ENCODE measurements around the gene SUCO. TPM values are rescaled to one million over a fixed set of nuclear protein-coding genes. Genes with fewer than 3 reads are reported as not detected.

Gene SUCO
- polyA plus RNA-seq, 1 donor (not counting 4 experiments of a cell fraction or from before 2014, with no cell fraction given) = 13.8 TPM

DNA sequence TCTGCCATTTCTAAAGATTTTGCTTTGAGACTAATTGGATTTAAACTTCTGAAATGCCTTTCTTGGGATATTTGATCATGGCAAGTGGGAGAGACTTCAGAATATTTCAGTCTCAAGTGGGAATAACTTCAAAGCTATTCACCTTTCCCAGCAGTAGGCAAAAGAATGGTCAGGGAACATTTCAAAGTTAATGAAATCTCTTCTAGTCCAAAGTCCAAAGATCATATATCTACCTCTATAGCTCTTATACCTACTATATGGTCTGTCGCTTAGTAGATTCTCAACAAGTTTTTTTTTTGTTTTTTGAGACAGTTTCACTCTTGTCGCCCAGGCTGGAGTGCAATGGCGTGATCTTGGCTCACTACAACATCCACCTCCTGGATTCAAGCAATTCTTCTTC lies 44.6 kb upstream of the SUCO start:
- Histone ChIP-seq H4K20me1 (ENCODE audit: control insufficient read depth, extremely low read depth, insufficient read depth, low read length) (no peaks in the 10 kb centered on the region), H3K4me1 (ENCODE audit: control insufficient read depth, extremely low read depth, insufficient read depth, low read length) (peaks cover 4% of the 10 kb centered on the region), H2AFZ (ENCODE audit: control insufficient read depth, low read length) (no peak overlapping the region), H3K9ac (ENCODE audit: control insufficient read depth, extremely low read depth, insufficient read depth, low read length) (no peak overlapping the region), H3K36me3 (ENCODE audit: control insufficient read depth in 2 of 2, extremely low read depth in 1 of 2, insufficient read depth in 2 of 2, low read length in 2 of 2) (no peaks in the 10 kb centered on the region), H3K9me3 (ENCODE audit: control insufficient read depth, low read depth, low read length) (no peaks in the 10 kb centered on the region), H3K4me2 (ENCODE audit: control insufficient read depth, extremely low read depth, insufficient read depth, low read depth, low read length) (no peak overlapping the region), H3K79me2 (ENCODE audit: control insufficient read depth, insufficient read depth, low read length) (no peaks in the 10 kb centered on the region), H3K9me1 (ENCODE audit: control insufficient read depth, extremely low read depth, insufficient read depth, low read length) (no peaks in the 10 kb centered on the region), H3K27ac (ENCODE audit: control insufficient read depth, insufficient read depth, low read length) (no peak overlapping the region), H3K4me3 (ENCODE audit: control insufficient read depth in 2 of 3, extremely low read depth in 1 of 3, insufficient read depth in 2 of 3, low read depth in 1 of 3, low read length in 3 of 3) (no peak overlapping the region), H3K27me3 (ENCODE audit: control insufficient read depth, extremely low read depth, insufficient read depth, low read length) (no peaks in the 10 kb centered on the region)
- TF ChIP-seq, protein P1, sequence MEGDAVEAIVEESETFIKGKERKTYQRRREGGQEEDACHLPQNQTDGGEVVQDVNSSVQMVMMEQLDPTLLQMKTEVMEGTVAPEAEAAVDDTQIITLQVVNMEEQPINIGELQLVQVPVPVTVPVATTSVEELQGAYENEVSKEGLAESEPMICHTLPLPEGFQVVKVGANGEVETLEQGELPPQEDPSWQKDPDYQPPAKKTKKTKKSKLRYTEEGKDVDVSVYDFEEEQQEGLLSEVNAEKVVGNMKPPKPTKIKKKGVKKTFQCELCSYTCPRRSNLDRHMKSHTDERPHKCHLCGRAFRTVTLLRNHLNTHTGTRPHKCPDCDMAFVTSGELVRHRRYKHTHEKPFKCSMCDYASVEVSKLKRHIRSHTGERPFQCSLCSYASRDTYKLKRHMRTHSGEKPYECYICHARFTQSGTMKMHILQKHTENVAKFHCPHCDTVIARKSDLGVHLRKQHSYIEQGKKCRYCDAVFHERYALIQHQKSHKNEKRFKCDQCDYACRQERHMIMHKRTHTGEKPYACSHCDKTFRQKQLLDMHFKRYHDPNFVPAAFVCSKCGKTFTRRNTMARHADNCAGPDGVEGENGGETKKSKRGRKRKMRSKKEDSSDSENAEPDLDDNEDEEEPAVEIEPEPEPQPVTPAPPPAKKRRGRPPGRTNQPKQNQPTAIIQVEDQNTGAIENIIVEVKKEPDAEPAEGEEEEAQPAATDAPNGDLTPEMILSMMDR (optimal IDR thresholded peaks at IDR 0.05 in 1 of 3, IDR thresholded peaks at IDR 0.05 in 1 of 3, conservative IDR thresholded peaks at IDR 0.05 in 1 of 3; ENCODE audit: extremely low read depth in 1 of 3, insufficient read depth in 2 of 3, low read length in 3 of 3) = no peak
- TF ChIP-seq EZH2 (IDR thresholded peaks at IDR 0.05; ENCODE audit: low read length) = no peak
- FAIRE-seq = no peak
- DNase-seq (ENCODE audit: low read depth, low spot score) = no peak
- dilution Hi-C loops (cut with MboI; ENCODE audit: extremely low pct_ligation_motif_present, low sequenced_read_pairs) = no loop called here

DNA sequence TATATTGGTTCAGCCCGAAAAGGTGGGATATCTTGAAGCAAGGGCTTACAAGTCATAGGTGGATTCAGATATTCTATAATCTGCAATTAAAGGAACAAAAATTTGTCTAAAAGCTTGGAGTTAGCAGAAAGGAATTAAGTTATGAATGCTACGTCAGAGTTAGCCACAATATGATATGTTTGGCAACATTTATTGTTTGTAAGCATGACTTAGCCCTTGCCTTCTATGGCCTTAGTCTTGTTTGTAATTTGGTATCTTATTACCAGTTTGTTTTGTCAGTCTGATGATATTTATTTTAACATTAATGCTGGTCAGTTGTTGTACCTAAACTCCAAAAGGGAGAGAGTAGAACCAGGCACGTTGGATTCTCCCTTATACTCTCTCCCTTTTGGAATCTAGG lies 43.1 kb upstream of the SUCO start:
- H3K9ac ChIP-seq (ENCODE audit: control insufficient read depth, extremely low read depth, insufficient read depth, low read length) = no peak overlapping the region
- no peaks in the 10 kb centered on the region for H3K9me3 ChIP-seq (ENCODE audit: control insufficient read depth, low read depth, low read length)
- no peak overlapping the region for H2AFZ ChIP-seq (ENCODE audit: control insufficient read depth, low read length)
- DNase-seq (ENCODE audit: low read depth, low spot score) (no peak), FAIRE-seq (no peak)
- no peak overlapping the region for H3K4me2 ChIP-seq (ENCODE audit: control insufficient read depth, extremely low read depth, insufficient read depth, low read depth, low read length)
- TF ChIP-seq, protein P1 (optimal IDR thresholded peaks at IDR 0.05 in 1 of 3, IDR thresholded peaks at IDR 0.05 in 1 of 3, conservative IDR thresholded peaks at IDR 0.05 in 1 of 3; ENCODE audit: extremely low read depth in 1 of 3, insufficient read depth in 2 of 3, low read length in 3 of 3) = no peak
- no peak for TF ChIP-seq EZH2 (IDR thresholded peaks at IDR 0.05; ENCODE audit: low read length)
- dilution Hi-C loops (cut with MboI; ENCODE audit: extremely low pct_ligation_motif_present, low sequenced_read_pairs) = no loop called here
- no peak overlapping the region for H3K4me3 ChIP-seq (ENCODE audit: control insufficient read depth in 2 of 3, extremely low read depth in 1 of 3, insufficient read depth in 2 of 3, low read depth in 1 of 3, low read length in 3 of 3)
- H3K79me2 ChIP-seq (ENCODE audit: control insufficient read depth, insufficient read depth, low read length) = no peaks in the 10 kb centered on the region
- no peaks in the 10 kb centered on the region for H3K4me1 ChIP-seq (ENCODE audit: control insufficient read depth, extremely low read depth, insufficient read depth, low read length)
- H3K27ac ChIP-seq (ENCODE audit: control insufficient read depth, insufficient read depth, low read length) = no peak overlapping the region
- H4K20me1 ChIP-seq (ENCODE audit: control insufficient read depth, extremely low read depth, insufficient read depth, low read length) = no peaks in the 10 kb centered on the region
- no peaks in the 10 kb centered on the region for H3K27me3 ChIP-seq (ENCODE audit: control insufficient read depth, extremely low read depth, insufficient read depth, low read length)
- H3K36me3 ChIP-seq (ENCODE audit: control insufficient read depth in 2 of 2, extremely low read depth in 1 of 2, insufficient read depth in 2 of 2, low read length in 2 of 2) = no peaks in the 10 kb centered on the region
- no peaks in the 10 kb centered on the region for H3K9me1 ChIP-seq (ENCODE audit: control insufficient read depth, extremely low read depth, insufficient read depth, low read length)

Data from keratinocyte (primary cell).